HK-2 (cell line): ENCODE measurements around the gene CDS2.

ENCODE experiments used
- DNase-seq: peaks from one replicate; pipeline ENCODE4 v3.0.0-alpha.2; 2018; ENCODE audit not compliant: unreplicated experiment

The CDS2 gene

GRCh38 chr20:5181958-5182357 is 55.1 kb downstream of the CDS2 start:
- no peak for DNase-seq

GRCh38 chr20:5182615-5183254 is 55.9 kb downstream of the CDS2 start:
- no peak for DNase-seq

GRCh38 chr20:5183731-5184474 is 57.1 kb downstream of the CDS2 start:
- no peak for DNase-seq

- DNase-seq, result no peak
Observed at GRCh38 chr20:5184684-5185083, 57.9 kb downstream of the CDS2 start.

- DNase-seq, result no peak
Observed at GRCh38 chr20:5187122-5187521, 60.3 kb downstream of the CDS2 start.

GRCh38 chr20:5188736-5189135 is 61.9 kb downstream of the CDS2 start:
- no peak for DNase-seq

GRCh38 chr20:5189917-5190316 is 63.1 kb downstream of the CDS2 start:
- DNase-seq, result no peak

- no peak for DNase-seq
Observed at GRCh38 chr20:5190444-5190843, 63.6 kb downstream of the CDS2 start.

- peak; percentile 29 for DNase-seq
Observed at GRCh38 chr20:5191829-5192569, 65.2 kb downstream of the CDS2 start.

GRCh38 chr20:5192570-5193431 is 66.0 kb downstream of the CDS2 start:
- no peak for DNase-seq

GRCh38 chr20:5195655-5196054 is 68.8 kb downstream of the CDS2 start:
- no peak for DNase-seq

- no peak for DNase-seq
Observed at GRCh38 chr20:5196149-5196548, 69.3 kb downstream of the CDS2 start.

GRCh38 chr20:5197270-5197827 is 70.5 kb downstream of the CDS2 start:
- DNase-seq, result no peak

GRCh38 chr20:5197847-5198650 is 71.2 kb downstream of the CDS2 start:
- DNase-seq, result no peak

GRCh38 chr20:5198651-5198924 is 71.8 kb downstream of the CDS2 start:
- no peak for DNase-seq

- DNase-seq, result no peak
Observed at GRCh38 chr20:5203380-5203779, 76.6 kb downstream of the CDS2 start.

GRCh38 chr20:5205348-5206210 is 78.8 kb downstream of the CDS2 start:
- peak; percentile 76 for DNase-seq

GRCh38 chr20:5207138-5207537 is 80.3 kb downstream of the CDS2 start:
- DNase-seq, result no peak

- no peak for DNase-seq
Observed at GRCh38 chr20:5211803-5212714, 85.3 kb downstream of the CDS2 start.
